Omental fat pad (tissue), 4 donors: ENCODE data around the gene SIK3. TPM values are rescaled to one million over a fixed set of nuclear protein-coding genes. Genes with fewer than 3 reads are reported as not detected.
A peak's percentile ranks its signal among the peaks of the same experiment; 100 is the strongest.

Source experiments
- ATAC-seq: fragments of 150-250 bp; one replicate; pipeline ENCODE4 v1.9.1; 2016; ENCODE audit warnings: mild to moderate bottlenecking, moderate library complexity; ENCODE audit not compliant: low FRiP score
- DNase-seq: peaks from one replicate; pipeline ENCODE4 v3.0.0-alpha.2; 2019; ENCODE audit warnings: low spot score
- CTCF ChIP-seq, 3 donors: fragments of 450-650 bp; IDR thresholded peaks; one replicate each; pipeline ENCODE4 v1.5.1; 2016 to 2017; ENCODE audit warnings: antibody characterized with exemption in 3 of 3, mild to moderate bottlenecking in 3 of 3, moderate library complexity in 2 of 3
- total RNA-seq, 4 donors: library from RNA; depleted of rRNA; stranded (reverse); fragments of >200 nt; gene quantifications; one replicate each; pipeline ENCODE4 v1.1.0, GENCODE V29; 2016

The SIK3 gene
- total RNA-seq, 4 donors from 2014 or later = 31.2 to 54.6 (median 50.2) TPM

- DNase-seq (no peak), ATAC-seq (no peak)
- no peak for TF ChIP-seq CTCF (IDR thresholded peaks at IDR 0.05)
Measured at GRCh38 chr11:117044287-117045035, 53.8 kb downstream of the SIK3 start.

- DNase-seq = no peak
- ATAC-seq = no peak
- TF ChIP-seq CTCF (IDR thresholded peaks at IDR 0.05) = no peak
Measured at GRCh38 chr11:117042689-117043088, 55.5 kb downstream of the SIK3 start.

DNA sequence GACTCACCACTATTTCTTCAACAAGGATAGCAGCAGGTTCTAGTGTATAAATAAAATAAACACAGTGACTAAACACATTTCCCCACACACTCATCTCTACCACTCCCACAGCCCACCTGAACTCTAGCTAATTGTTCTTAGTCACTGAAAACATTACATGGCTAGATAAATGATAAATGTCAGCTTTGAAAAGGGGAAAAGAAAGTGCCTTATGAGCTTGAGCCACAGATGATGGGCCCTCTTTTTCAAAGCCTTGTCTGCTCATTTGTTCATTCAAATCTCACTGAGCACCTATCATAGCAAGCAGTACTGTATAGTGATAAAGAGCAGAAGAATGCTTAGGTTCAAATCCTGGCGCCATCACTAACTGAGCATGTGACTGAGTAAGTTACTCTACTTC, 58.3 kb downstream of the SIK3 start:
- ATAC-seq (peak; percentile 75), DNase-seq (no peak)
- no peak for TF ChIP-seq CTCF (IDR thresholded peaks at IDR 0.05)

- DNase-seq (no peak), ATAC-seq (no peak)
- TF ChIP-seq CTCF (IDR thresholded peaks at IDR 0.05) = no peak
Measured at GRCh38 chr11:117039270-117039669, 59.0 kb downstream of the SIK3 start.

GRCh38 chr11:117037975-117038350, 60.3 kb downstream of the SIK3 start:
- TF ChIP-seq CTCF (IDR thresholded peaks at IDR 0.05) = no peak
- ATAC-seq (no peak), DNase-seq (no peak)

DNA sequence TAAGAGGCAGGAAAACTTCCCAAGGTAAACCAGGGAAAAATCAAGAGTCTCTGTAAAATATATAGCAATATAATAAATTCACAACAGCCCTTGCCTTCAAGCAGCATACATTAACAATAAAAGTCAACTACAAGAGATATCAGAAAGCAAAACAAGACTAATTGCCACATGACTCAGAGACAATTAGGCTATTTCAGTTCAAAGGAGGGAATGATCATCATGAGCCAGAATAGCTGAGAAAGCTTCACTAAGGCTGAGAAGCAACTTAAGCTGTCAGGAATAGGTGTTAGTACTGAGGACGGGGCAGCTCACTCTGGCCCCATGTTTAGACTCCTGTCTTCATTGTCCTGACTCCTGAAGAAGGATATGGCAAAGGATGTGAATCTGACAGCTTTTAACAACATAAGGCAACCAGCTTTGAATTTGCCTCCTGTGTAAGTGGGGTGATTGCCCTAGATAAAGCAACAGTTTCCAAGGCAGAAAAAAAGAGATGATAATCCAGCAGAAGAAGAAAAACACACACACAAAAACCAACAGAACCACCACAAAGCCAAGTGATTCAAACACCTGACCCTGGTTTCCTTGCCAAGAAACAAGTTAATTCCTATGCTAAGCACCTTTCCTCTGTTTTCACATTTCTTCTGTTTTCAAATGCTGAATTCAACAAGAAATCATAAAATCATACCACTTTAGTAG, 60.8 kb downstream of the SIK3 start:
- no peak for TF ChIP-seq CTCF (IDR thresholded peaks at IDR 0.05)
- DNase-seq = no peak
- ATAC-seq = peak; percentile 38

GRCh38 chr11:117034901-117035300, 63.3 kb downstream of the SIK3 start:
- ATAC-seq (no peak), DNase-seq (no peak)
- TF ChIP-seq CTCF (IDR thresholded peaks at IDR 0.05) = no peak
